Heart left ventricle (tissue), 13 donors: ENCODE results near the gene IPO4.

ENCODE experiments used
- CTCF ChIP-seq, 12 donors: fragments of 200-600 bp; sonication (generic) in 4 of 12; IDR thresholded peaks; one replicate each; pipeline versions ENCODE4 v1.5.0 to v1.8.0; 2018 to 2022; ENCODE audit warnings: antibody characterized with exemption in 12 of 12, mild to moderate bottlenecking in 5 of 12
- POLR2A ChIP-seq, 2 donors: fragments of 450-650 bp; IDR thresholded peaks; one replicate each; pipeline ENCODE4 v1.6.1; 2017; ENCODE audit warnings: antibody characterized with exemption in 2 of 2, mild to moderate bottlenecking in 2 of 2, moderate library complexity in 2 of 2
- donor health status: ischemic (EF 13 %, LVEDD 7.1; RV severe dilation, severe dysfunction).
- donor health status: DM: no; HTN: yes; CAD: no.
- donor health status: DM: no; HTN: no; CAD: no.
- donor health status: ischemic (EF 25% LVEDD 6.9; RV normal size, moderate dysfunction).
- donor health status: ischemic (EF 25% LVEDD 5.7; RV mildly dilated, moderate dysfunction).
- donor health status: ischemic (EF 35%, LVEDD 5.7; RV mildly dilated, moderate dysfunction).
- donor health status: nonischemic (EF 11% LVEDD 7.7; RV severe dilation, severe dysfunction).
- donor health status: DM: yes; HTN: yes; CAD: no.
- donor health status: PGD.
- donor health status: ischemic (EF 29% LVEDD 5.4; RV normal size, mild dysfunction).
- donor health status: nonischemic (EF 23%, LVEDD 6.1; RV moderate dilation, normal function).

DNA sequence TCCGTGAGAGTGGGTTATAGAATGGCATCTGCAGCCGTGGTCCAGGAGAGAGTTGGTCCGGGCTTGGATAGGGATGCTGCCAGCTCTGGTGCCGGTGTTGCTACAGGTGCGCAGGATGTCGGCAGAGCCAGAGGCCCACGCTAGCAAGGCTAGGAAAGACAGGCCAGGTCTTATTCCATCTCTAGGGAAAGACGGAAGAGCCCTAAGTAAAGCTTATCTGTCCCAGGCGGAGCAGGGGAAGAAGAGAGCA, 53.1 kb downstream of the IPO4 start:
- TF ChIP-seq POLR2A (IDR thresholded peaks at IDR 0.05) (no peak), CTCF (IDR thresholded peaks at IDR 0.05) (no peak)
